NCI-H1417 (cell line): ENCODE data around the gene CDC20.
"Not testable (repeated sequence)": the region's sequence is repeated elsewhere in the genome, so short reads cannot be mapped to it uniquely, and the experiment has no call there.

Experiments
- DNase-seq, 3 experiments: peaks; one replicate each; lab custom pipeline; 2025; lab: John Stamatoyannopoulos, UW

The CDC20 gene

DNA sequence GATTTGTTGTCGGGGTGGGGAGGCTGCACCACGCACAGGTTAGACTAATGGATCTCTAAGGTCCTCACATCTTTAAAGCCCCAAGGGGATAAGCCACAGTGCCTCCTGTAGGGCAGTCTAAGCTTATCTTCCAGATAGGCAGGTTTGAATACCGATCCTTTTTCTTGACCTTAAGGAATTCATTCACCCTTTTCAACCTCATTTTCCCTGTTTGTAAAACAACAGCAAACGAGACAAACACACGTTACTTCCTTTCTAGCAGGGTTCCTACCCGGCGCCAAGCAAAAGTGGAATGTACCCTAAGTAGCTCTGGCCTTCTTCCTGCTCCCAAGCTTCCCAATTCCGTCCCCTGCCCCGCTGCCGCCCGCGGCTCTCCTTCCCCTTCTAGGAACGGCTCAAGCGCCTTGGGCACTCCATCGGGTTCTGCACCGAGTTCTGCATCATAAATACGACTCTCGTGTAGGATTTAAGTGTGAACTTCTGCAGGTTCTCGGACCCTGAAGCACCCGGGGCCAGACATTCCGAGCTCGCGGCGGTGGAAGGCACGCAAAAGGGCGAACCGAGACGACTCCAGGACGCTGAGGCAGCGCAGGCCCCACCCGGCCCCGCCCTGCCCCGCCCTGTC, 548 bp upstream of the CDC20 start:
- peak; percentile 20 to 79 (median 75) for DNase-seq

DNA sequence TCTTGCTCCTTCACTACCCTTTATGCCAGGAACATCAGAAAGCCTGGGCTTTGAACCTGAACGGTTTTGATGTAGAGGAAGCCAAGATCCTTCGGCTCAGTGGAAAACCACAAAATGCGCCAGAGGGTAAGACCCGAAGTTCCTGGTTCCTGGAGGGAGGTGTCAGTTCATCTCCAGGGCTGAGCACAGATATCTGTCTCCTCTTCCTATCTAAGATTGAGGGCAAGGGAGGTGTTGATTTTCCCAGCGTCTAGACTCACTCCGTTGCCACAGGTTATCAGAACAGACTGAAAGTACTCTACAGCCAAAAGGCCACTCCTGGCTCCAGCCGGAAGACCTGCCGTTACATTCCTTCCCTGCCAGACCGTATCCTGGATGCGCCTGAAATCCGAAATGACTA, 915 bp downstream of the CDC20 start:
- no peak for DNase-seq

DNA sequence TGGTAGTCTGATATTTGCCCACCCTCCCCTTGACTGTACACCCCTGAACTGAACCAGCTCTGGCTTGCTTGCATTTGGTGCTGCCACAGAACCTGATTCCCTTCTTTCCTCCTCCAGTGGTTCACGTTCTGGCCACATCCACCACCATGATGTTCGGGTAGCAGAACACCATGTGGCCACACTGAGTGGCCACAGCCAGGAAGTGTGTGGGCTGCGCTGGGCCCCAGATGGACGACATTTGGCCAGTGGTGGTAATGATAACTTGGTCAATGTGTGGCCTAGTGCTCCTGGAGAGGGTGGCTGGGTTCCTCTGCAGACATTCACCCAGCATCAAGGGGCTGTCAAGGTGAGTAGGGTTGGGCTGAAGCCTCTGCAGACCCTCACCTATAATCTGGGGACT, 1.8 kb downstream of the CDC20 start:
- DNase-seq = no peak

DNA sequence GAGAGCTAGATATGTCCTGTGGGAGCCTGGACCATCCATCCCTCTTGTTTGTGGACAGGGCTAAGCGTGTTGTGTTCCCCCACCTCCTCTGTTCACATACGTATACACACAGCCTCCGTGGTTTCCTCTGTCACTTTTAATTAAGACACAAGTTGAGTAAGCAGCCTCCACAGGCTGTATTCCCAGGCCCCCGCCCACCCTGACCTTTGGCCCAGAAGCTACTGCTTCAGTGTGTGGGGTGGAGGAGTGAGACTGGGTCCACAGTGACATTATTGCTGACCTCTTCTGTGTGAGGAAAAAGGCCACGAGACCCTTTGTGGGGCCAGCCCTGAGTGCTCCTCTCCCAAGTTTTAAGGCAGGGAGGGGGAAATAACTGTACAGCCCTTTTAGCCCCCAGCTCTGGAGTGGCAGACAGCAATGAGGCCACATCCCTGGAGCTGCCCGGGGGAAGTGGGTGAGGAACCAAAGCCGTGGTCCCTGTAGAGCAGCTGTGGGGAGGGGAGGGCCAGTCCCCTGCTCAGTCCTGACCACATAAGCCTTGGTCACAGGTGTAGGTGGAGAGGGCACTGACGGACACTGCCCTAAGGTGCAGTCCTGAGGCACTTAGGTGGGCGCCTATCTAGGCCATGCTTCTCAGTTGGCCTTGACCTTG, 4.6 kb downstream of the CDC20 start:
- no peak for DNase-seq

DNA sequence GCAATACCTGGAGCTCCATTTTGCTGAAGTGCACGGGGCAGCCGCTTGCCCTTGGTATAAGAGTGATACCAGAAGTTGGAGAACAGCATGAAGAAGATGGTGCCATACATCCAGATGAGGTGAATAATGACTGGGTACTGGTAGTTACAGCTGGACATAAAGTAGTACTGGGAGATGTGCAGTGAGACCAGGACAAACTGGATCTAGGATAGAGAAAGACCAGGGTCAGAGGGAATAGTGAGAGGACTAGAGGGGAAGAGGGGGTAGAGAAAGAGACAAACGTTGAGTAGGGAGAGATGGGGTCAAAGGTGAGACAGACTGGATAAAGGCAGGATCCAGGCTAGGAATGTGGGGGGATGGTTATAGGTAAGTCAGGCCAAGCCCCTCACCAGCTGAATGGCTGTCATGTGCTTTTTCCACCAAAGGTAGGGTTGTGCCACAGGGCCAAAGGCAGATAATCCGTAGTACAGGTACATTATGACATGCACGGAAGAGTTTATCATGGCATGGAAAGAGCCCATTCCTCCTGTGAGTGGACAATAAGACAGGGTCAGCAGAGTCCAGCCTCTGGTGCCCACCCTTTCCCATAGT, 5.2 kb downstream of the CDC20 start:
- DNase-seq = no peak

DNA sequence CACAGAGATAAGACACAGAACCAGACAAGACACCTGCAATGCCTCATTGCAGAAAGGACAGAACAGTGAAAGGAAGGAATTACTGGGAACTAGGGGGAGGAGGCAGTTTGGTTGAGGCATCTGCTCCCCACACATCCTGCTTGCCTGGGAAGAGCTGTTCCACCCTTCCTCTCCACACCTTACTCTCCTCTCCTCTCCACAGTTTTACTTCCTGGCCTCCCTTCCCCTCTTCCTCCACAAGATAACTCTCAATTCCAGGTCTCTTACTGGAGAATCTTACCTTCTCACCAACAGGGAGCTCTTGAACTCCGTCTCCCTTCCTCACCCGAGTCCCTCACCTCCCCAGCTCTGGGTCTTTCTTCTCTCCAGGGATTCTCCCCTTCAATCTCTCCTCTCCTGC, 6.9 kb downstream of the CDC20 start:
- no peak for DNase-seq

DNA sequence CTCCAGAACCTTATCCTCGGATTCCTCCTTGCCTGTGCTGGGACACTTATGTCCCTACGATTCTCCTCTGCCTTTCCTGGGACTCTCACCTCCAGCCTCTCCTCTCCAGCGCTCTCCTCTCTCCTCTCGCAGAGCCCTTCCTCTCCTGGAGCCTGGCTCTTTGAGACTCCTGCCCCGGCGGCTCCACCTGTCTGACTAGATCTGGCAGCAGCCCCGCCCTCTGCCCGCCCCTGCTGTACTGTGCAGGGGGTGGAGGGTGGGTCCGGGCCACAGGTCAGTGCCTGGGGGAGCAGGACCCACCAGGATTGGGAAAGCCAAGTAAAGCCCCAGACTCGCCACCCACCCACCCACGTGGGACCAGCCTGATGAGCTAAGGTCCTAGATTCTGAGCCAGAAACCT, 7.4 kb downstream of the CDC20 start:
- DNase-seq = no peak

DNA sequence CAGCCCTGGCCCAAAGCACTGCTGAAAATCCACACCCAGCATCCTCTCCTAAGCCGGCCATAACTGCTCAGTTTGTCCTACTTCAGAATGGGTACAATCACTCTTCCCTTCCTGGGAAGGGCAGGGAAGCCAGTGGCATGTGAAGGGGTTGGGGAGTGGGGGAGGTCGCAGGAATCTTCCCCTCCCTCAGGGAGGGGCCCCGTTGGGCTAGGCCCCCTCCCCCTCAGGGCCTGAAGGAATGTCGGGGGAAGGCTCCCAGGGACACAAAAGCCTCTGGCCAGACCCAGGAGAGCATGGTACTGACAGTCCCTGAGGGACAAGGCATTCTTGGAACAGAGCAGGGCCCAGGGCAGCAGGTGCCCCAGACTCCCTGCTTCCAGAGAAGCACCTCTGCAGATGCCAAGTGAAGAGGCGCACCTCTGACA, 7.8 kb downstream of the CDC20 start:
- DNase-seq = no peak

DNA sequence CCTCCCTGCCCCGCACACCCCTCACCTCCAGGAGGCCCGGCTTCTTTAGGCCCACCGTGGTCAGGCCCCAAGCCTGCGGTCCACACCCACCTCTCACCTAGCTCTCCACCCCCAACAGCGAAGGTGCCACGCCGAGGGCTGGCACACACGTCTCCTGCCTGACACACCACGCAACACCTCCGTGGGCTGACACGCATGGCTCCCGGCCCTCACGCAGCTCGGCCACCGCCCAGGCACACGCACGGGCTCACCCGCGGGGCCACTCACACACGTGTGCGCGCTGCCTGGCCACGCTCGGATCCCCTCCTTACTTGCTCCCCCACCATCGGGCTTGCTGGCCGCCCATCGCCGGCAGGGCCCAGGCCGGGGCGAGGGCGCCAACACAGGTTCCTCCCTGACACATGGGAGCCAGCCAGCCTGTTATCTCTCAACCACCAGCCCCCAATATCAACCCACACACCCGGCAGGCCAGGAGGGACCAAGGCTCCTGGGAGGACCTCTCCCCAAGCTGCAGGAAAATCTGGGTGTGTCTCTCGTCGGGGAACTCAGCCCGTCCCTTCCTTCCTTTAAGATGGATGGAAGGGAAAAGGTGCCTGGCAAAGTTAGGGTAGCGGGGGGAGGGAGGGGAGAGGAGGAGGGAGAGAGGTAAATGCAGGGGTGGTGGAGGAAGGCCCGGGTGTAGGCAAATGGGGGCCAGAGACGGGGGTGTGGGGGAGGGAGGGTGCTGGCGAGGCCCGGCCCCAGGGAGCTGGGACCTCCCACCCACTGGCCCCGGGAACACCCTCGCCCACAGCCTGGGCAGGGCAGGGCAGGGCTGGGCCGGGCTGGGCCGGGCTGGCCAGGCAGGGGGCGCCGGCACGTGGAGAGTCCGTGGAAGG, 8.5 kb downstream of the CDC20 start:
- peak in 1 of 3 experiments; percentile 32 for DNase-seq

DNA sequence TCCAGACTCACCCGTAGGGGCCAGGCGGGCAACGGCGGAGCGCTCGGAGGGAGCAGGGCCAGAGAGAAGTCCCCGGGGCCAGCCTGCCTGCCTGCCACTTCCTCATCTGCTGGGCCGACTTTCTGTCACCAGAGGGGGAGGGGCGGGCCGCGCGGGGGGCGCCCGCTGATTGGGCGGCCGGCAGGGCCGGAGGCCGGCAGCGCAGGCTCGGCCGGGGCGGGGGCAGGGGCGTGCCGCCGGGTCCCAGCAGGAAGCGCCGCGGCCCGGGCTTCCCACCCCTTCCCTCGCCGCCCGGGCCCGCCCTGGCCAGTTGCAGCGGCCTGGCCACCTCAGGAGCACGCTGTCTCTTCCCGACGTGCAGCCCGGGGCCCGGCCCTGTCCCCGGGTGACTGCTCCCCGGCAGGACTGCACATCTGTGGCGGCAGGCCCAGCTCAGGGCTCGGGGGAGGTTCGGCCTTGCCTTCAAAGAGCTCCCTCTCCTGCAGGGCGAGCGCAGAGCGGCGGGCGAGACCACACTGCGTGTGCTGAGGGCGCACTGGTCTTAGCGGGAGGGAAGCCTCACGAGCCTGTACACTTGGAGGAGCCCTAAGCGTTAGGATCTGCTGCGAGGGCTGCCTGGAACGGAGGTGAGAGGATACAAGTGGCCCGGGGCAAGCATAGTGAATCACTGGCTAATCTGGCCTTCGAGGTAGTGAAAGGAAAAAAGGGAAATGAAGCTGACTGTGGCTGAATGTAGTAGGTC, 9.3 kb downstream of the CDC20 start, which contains the start of gene ELOVL1:
TSS of gene ELOVL1 (minus strand) at position 108 of the 742 bp plus-strand sequence. CDS start 2,402 bp downstream, outside the sequence.
- DNase-seq = peak; percentile 84 to 95 (median 91)

DNA sequence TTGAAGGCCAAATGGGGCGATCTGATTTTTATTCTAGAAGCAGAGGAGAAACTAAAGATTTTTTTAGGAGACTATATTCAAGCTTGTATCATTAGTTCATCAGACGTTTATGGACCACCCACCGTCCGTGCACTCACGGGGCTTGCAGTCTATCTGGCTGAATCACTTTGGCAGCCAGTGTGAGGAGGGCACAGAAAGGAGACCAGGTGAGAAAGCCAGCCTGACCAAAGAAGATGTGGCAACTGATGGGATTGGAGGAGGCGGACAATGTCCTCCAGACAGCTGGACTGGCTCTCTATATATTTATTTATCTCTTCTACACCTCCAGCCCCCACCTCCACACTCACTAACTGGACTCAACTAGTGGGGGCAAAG, 9.9 kb downstream of the CDC20 start:
- no peak for DNase-seq

DNA sequence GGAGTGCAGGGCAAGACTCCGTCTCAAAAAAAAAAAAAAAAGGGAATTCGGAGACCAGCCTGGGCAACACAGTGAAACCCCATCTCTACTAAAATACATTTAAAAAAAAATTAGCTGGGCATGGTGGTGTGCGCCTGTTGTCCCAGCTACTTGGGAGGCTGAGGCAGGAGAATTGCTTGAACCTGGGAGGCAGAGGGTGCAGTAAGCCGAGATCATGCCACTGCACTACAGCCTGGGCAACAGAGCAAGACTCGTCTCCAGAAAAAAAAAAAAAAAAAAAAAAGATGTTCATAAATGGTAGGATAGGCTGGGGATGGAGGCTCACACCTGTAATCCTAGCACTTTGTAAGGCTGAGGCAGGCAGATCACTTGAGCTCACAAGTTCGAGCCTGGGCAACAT, 11.0 kb downstream of the CDC20 start:
- DNase-seq = not testable (repeated sequence)

DNA sequence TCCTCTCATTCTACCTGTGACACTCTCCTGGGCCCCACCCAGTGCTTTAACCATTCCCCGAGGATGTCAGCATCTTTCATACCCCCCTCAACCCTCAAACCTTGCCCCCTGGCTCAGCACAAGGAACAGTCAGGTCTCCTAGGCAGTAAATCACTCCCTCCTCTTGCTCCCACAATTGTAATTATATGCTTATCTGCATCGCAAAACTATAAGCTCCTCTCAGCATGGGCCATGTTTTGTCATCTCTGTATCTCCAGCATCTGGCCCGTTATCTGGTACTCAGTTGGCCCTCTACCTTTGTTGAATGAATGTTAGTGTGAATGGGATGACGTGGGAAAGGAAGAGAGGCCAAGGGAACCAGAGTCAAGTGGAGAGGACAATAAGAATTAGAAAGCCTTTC, 11.8 kb downstream of the CDC20 start:
- DNase-seq = peak in 1 of 3 experiments; percentile 19

DNA sequence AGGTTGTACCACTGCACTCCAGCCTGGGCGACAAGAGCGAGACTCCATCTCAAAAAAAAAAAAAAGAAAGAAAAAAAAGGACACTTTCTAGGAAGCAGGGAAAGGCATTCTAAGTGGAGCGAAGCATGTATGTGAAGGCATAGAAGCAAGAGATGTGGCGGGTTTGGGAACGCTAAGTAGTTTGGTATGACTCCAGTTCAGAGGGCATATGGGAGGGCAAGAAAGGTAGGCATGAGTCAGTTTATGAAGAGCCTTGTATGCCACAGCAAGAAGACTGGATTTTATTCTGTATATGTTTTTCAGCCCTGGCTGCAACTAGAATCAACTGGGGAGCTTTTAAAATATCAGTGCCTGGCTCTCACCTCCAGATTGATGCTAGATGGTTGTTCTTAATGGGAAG, 13.4 kb downstream of the CDC20 start:
- DNase-seq = no peak

DNA sequence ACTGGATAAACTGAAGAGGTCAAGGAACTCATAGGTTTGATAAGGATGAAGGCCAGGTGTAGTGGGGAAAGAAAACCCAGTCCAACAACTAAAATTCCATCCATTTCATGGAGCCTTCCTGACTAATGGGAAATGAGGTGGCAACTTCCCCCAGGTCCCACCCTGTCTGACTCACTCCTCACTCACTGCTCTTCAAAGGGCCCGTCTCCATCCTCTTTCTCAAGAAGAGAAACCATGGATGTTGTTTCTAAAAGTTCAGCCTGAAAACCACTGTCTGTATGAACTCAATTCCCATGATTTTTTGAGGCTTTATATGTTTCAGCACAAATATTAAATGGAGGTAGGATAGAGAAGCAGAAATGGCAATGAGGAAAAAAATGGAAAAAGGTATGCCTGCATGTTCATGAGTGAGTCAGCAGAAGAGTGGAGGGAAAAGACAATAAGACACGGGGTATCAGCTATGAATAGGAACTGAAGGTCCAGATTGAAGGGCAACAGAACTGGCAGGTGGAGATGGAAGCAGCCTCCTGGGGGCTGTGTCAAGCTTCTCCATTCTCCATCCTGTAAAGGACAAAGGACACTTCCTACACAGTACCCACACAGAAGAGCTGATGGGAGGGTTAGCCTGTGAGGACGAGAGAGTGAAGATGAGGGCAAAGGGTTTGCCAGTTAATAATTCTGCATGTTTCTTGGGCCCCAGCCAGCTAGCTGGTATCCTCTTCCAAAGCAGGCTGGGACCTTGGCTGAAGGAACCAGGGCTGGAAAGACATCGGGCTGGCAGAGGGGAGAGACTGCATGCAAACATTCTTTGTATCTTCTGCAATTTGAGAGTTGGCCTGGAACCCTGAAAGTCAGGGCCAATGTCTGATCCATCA, 14.5 kb downstream of the CDC20 start:
- DNase-seq = no peak

DNA sequence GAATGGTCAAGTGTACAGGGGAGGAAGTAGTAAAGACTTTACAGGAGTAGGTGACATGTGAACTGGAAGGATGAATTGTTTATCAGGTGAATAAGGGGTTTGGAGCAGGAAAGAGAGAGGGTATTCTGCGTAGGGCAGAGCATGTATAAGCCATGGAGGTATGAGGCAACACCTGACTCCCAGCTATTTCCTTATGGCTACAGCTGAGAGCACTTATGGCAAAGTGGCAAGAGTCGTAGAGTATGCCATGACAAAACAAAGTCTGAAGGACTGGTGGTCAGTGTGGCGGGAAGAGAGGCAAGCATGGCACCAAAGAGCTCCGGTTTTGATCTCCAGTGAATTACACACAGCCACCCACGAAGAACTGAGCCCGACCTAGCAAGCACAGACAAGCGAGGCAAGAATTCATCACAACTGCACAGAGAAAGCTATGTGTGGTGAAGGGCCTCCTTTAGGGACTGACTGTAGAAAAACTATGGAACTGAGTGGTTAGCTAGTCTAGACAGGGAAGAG, 18.0 kb downstream of the CDC20 start:
- no peak for DNase-seq

DNA sequence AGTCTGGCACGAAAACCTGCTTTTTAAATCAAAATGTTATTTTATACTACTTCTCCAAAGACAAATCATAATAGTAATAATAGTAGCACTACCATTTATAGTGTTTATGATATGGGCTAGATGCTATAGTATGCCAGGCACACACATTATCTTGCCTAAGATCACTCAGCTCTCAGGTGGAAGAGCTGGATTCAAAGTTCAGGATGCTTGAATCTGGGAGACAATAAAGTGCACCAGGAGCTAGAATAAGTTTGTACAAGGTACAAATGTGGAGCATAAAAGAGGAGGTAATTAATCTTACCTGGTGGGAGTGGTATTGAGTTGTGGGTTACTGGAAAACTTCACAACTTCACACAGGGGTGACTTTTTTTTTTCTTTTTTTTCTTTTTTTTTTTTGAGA, 19.1 kb downstream of the CDC20 start:
- DNase-seq = no peak

DNA sequence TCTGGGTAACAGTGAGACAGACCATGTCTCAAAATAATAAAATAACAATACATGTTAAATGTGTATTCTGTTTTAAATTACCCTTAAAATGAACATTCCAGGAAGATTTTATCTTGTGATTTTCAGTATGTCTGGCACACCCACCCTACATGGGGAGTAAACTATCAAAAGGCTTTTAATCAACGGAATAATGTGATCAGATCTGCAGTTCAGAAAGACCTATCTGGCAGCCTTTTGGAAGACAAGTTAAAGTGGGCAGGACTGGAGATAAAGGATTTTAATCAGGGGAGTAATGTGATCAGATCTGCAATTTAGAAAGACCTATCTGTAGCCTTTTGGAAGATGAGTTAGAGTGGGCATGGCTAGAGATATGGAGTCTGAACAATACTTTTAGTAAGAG, 20.7 kb downstream of the CDC20 start:
- DNase-seq = no peak

DNA sequence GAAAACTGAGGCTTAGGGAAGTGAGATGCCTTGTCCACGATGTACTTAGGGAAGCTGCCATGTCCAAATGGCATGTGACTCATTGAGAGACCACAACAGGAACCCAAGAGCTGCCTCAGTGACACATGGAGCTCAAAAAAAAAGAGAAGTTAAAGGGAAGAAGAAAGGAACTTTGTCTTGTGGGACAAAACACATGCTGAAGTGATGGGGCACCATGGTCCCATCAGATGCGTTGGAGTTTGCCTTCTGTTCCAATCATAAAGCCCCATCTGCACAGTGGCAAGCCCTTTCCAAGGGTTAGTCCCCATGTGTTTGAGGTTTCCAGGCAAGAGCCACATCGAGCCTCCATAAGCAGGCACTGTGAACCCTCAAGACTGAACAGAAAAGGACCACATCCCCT, 22.8 kb downstream of the CDC20 start:
- DNase-seq = no peak

DNA sequence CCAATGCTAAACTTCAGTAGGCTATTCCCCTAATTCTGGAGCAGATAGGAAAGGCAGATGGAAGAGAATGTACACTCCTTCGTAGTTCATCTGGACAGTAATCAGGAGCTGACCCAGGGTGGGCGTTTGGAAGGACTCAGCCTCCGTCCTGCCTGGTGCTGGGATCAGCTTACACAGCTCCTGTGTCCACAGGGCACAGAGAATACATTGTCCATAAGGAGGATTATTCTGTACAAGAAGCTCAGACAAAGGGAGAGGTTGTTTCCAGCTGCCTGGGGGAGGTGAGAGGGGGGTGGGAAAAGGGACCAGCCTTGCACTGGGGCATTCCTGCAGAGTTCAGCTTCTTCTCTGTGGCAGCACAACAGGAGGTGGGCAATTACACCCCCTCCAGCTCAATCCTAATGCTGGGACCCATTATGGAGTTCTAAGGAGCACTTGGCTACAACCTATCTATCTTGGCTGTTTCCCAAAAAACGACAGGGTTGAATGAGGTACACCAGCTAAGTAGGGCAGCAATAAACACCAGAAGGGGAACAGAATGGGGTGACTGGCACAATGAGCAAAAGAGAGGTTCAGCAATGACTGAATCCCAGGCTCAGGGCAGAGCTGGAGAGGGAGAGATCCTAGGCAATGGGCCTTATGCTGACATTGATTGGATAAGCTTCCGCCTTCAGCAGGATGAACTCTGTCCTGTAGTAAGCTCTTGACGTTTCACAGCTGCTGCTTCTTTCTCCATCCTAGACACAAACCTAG, 23.4 kb downstream of the CDC20 start:
- DNase-seq = no peak
